Measurements from ENCODE around the gene FAF1.
"Not testable (repeated sequence)": the region's sequence is repeated elsewhere in the genome, so short reads cannot be mapped to it uniquely, and the experiment has no call there.

FAF1 gene

DNA sequence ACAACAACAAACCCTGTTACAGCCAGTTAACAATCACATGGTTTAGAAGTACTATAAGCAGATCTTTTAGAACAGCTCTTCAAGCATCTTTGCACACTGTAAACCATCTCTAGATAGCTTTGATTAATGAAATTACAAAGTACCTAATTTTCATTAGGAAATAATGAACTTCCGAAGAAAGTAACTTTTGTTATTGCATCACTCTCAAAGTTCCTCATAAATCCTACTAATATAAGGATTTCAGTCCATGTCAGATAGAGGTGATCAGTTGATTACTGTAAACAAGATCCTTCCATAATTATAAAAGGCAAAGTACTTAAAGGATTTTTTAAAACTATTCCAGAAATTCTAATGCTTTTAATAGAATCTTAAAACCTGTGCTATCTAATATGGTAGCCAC is 58.2 kb downstream of the FAF1 start:
- DNase-seq = no peak

GRCh38 chr1:50898773-50899172 is 61.3 kb downstream of the FAF1 start:
- DNase-seq = no peak

DNA sequence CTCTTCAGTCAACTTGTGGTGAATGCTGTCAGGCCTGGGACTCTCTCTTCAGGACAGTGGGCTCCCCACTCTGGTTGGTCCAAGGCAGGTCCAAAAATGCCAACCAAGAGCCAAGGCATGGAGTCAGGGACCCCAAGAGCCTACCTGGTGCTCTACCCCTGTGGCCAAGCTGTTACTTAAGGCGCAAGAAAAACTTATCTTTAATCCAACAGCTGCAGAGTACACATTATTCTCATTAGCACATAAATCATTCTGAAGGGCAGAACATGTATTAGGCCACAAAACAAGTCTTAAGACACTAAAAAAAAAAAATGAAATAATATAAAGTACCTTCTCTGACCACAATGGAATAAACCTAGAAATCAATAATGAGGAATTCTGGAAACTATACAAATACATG is 65.7 kb downstream of the FAF1 start:
- no peak for DNase-seq

DNA sequence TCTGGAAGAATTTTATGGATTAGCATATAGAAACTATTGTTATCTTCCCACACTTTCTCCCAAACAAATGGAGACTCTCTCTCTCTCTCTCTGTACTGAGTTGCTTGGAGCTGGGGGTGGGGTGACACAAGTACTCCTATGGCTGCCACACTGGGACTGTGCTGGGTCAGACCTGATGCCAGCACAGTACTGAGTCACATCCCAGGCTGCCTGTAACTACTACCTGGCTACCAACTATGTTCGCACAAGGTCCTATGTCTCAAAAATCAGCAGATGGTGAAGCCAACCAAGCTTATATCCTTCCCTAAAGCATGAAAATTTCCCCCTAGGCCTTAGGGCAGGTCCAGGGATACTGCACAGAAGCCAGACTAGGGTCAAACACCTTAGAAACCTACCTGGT is 66.6 kb downstream of the FAF1 start:
- no peak for DNase-seq

GRCh38 chr1:50887555-50887954 is 72.5 kb downstream of the FAF1 start:
- not testable (repeated sequence) for DNase-seq

GRCh38 chr1:50880373-50880772 is 79.7 kb downstream of the FAF1 start:
- no peak for DNase-seq

GRCh38 chr1:50879137-50879536 is 80.9 kb downstream of the FAF1 start:
- no peak for DNase-seq

GRCh38 chr1:50878434-50878833 is 81.6 kb downstream of the FAF1 start:
- DNase-seq = no peak

DNA sequence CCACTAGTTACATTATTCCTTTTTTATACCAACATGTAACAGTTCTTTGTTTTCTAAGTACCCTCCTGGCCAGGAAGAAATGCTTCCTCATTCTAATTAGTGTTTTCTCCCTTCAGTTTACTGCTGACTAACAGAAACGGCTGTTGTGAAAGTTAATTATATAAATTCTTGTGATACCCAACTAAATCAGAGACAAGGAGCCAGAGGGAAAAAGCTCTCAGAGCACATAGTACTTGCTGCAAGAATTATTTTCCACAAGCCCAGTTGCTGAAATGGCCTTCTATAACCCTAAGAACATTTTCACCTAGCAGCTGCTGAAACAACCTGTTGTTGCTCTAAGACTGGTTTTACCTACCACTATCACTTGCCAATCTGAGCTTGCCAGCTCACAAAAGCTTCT is 82.4 kb downstream of the FAF1 start:
- DNase-seq = no peak

- DNase-seq = peak; percentile 41 to 71
Measured at GRCh38 chr1:50873458-50874187, 86.4 kb downstream of the FAF1 start.

GRCh38 chr1:50864845-50865244 is 95.2 kb downstream of the FAF1 start:
- DNase-seq = not testable (repeated sequence)

DNA sequence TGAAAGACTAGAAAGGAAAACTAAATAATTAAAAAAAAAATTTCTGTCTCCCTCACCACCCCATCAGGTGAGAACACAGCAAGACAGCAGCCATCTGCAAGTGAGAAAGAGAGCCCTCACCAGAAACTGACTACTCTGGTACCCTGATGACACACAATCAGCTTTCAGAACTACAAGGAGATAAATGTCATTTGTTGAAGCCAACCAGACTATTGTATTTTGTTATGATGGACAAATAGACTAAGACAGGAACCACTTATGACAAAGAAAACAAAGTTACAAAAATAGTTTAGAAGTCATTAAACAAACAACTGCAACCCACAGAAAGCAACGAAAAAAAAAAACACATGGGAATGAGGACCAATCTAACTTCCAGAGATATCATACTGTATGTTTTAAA is 98.3 kb downstream of the FAF1 start:
- no peak for DNase-seq

- DNase-seq = no peak
Measured at GRCh38 chr1:50860702-50861101, 99.4 kb downstream of the FAF1 start.

- DNase-seq = no peak
Measured at GRCh38 chr1:50860256-50860655, 99.8 kb downstream of the FAF1 start.

DNA sequence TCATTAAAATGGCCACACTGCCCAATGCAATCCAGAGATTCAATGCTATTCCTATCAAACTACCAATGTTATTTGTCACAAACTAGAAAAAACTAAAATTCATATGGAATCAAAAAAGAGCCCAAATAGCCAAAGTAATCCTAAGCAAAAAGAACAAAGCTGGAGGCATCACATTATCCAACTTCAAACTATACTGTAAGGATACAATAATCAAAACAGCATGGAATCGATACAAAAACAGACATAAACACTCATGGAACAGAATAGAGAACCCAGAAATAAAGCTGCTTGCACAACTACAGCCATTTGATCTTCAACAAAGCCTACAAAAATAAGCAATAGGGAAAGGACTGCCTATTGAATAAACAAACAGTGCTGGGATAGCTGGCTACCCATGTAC is 100.4 kb downstream of the FAF1 start:
- no peak for DNase-seq

- DNase-seq = no peak
Measured at GRCh38 chr1:50858761-50859160, 101.3 kb downstream of the FAF1 start.

DNA sequence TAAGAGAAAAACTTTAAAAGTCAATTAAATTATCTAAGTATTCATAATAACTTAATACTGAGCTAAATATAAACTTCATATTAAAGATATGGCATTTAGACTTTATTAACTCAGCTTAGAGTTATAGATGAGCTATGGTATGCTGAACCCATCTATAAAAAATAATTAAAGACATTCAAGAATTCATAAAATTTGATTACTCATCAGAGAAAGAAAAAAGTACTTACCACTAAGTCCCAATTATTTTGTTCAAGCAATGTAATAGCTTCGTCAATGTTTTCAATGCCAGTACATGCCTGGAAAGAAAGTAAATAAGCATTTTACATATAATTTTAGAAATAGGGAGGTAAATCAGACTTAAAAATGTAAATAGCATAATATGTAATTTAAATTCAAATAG is 102.4 kb downstream of the FAF1 start:
- no peak for DNase-seq

- DNase-seq = no peak
Measured at GRCh38 chr1:50853325-50853724, 106.7 kb downstream of the FAF1 start.

- DNase-seq = no peak
Measured at GRCh38 chr1:50852889-50853288, 107.2 kb downstream of the FAF1 start.

- peak in 1 of 2 experiments; percentile 5 for DNase-seq
Measured at GRCh38 chr1:50851466-50851865, 108.6 kb downstream of the FAF1 start.

- no peak for DNase-seq
Measured at GRCh38 chr1:50851034-50851433, 109.0 kb downstream of the FAF1 start.

- DNase-seq = no peak
Measured at GRCh38 chr1:50847303-50847702, 112.8 kb downstream of the FAF1 start.

- no peak for DNase-seq
Measured at GRCh38 chr1:50846224-50846839, 113.7 kb downstream of the FAF1 start.

DNA sequence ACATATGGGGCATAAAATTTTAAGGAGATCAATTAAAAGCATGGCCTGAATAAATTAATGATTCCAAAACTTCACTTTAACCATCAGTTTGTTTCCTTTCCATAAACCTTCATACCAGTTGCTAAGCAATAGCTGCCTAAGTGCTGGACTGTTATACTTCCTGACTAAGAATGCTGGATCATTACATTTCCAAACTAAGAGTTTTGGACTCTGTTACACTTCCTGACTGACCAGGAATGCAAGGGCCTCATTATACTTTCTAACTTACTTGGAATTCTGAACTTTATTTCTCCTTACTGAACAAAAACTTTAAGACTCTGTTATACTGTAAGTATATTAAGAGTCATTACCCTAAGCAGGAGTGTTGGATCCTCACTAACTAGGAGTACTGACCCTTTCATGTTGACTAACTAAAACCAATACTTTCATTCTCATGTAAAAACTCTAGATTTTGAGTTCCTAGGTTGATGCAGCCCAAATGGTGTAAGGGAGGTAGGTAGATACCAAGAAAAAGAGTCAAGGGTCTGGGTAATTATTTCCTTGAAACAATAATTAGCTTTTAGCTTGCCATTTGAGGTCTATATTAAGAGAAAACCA is 118.2 kb downstream of the FAF1 start:
- no peak for DNase-seq

DNA sequence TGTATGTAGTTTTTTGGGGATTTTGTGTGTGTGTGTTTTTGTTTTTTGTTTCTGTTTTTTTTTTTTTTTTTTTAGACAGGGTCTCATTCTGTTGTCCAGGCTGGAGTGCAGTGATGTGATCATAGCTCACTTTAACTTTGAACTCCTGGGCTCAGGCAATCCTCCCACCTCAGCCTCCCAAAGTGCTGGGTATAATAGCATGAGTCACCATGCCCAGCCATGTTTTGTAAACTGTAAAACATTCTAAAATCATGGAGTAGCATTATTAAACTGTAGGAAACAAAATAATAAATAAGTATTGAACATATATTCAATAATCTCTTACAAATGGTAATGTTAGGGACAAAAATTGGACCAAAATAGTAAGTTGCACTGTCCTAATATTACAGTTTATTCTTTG is 124.0 kb downstream of the FAF1 start:
- DNase-seq = no peak
